Stimulated activated CD4-positive, alpha-beta T cell treated with anti-CD3 and anti-CD28 coated beads, Interleukin-2, amount 100 ng/mL, for 4 hours (primary cell): ENCODE measurements around the gene PTCD1.
A peak's percentile ranks its signal among the peaks of the same experiment; 100 is the strongest.

Source experiments
- DNase-seq: peaks from one replicate; pipeline ENCODE4 v3.0.0-alpha.2; 2020; ENCODE audit warnings: low read depth

PTCD1 gene

GRCh38 chr7:99438573-99439480 lies at the start of gene PTCD1, which contains the start of gene CPSF4:
PTCD1 (minus strand) TSS chr7:99438798; CDS start chr7:99435242, 3,556 bp downstream.
CPSF4 (plus strand) TSS chr7:99438943; CDS start chr7:99439083, 140 bp downstream.
- peak; percentile 86 for DNase-seq

- no peak for DNase-seq
These were observed 46.5 kb upstream of the PTCD1 start for GRCh38 chr7:99485094-99485493.

GRCh38 chr7:99478464-99479440 lies 40.2 kb upstream of the PTCD1 start:
- no peak for DNase-seq

GRCh38 chr7:99476107-99476506 lies 37.5 kb upstream of the PTCD1 start:
- DNase-seq: no peak

- DNase-seq: no peak
These were observed 34.7 kb upstream of the PTCD1 start for GRCh38 chr7:99473315-99473596.

GRCh38 chr7:99472561-99473314 lies 34.1 kb upstream of the PTCD1 start, which contains the start of gene ZNF789:
ZNF789 (plus strand) TSS chr7:99472890; CDS start chr7:99476457, 3,567 bp downstream.
- peak; percentile 97 for DNase-seq

- no peak for DNase-seq
These were observed 30.9 kb upstream of the PTCD1 start for GRCh38 chr7:99469381-99470065.

- DNase-seq: no peak
These were observed 29.8 kb upstream of the PTCD1 start for GRCh38 chr7:99468336-99468918.

- no peak for DNase-seq
These were observed 26.8 kb upstream of the PTCD1 start for GRCh38 chr7:99465421-99465768.

- DNase-seq: no peak
These were observed 22.6 kb upstream of the PTCD1 start for GRCh38 chr7:99461221-99461620.

GRCh38 chr7:99460651-99461050 lies 22.1 kb upstream of the PTCD1 start:
- DNase-seq: no peak

GRCh38 chr7:99459087-99459486 lies 20.5 kb upstream of the PTCD1 start:
- no peak for DNase-seq

- no peak for DNase-seq
These were observed 19.3 kb upstream of the PTCD1 start for GRCh38 chr7:99457650-99458493.

GRCh38 chr7:99457050-99457649 lies 18.6 kb upstream of the PTCD1 start:
- no peak for DNase-seq

GRCh38 chr7:99456288-99456687 lies 17.7 kb upstream of the PTCD1 start:
- no peak for DNase-seq

GRCh38 chr7:99455874-99456273 lies 17.3 kb upstream of the PTCD1 start:
- DNase-seq: no peak

- DNase-seq: no peak
These were observed 14.5 kb upstream of the PTCD1 start for GRCh38 chr7:99453105-99453504.

GRCh38 chr7:99452541-99452940 lies 13.9 kb upstream of the PTCD1 start:
- DNase-seq: no peak

GRCh38 chr7:99451936-99452335 lies 13.3 kb upstream of the PTCD1 start:
- DNase-seq: no peak

GRCh38 chr7:99449326-99449725 lies 10.7 kb upstream of the PTCD1 start:
- no peak for DNase-seq
